RWPE2 (cell line): ENCODE measurements around the gene GSK3B.

ENCODE experiments used
- ATAC-seq: fragments of 200-7000 bp; cut with Tn5 transposase; 3 replicates; pipeline ENCODE4 v1.9.1; 2021; ENCODE audit warnings: low read depth
- DNase-seq: peaks from one replicate; pipeline ENCODE4 v3.0.0-alpha.2; 2020; ENCODE audit warnings: low spot score
- H3K27ac ChIP-seq: fragments of 450-650 bp; 2 replicates; pipeline ENCODE4 v1.5.1; 2017; ENCODE audit warnings: mild to moderate bottlenecking; ENCODE audit not compliant: poor library complexity, severe bottlenecking
- H3K27me3 ChIP-seq: fragments of 250-450 bp; sonication (Bioruptor Pico); 2 replicates; pipeline ENCODE4 v1.5.1; 2021; ENCODE audit warnings: mild to moderate bottlenecking, moderate library complexity; ENCODE audit not compliant: insufficient read depth, poor library complexity, severe bottlenecking
- H3K36me3 ChIP-seq: fragments of 250-450 bp; sonication (Bioruptor Pico); 2 replicates; pipeline ENCODE4 v1.5.1; 2020; ENCODE audit warnings: low read depth, mild to moderate bottlenecking, moderate library complexity
- H3K4me1 ChIP-seq: fragments of 250-450 bp; sonication (Bioruptor Pico); 2 replicates; pipeline ENCODE4 v1.5.1; 2021; ENCODE audit warnings: mild to moderate bottlenecking, moderate library complexity; ENCODE audit not compliant: insufficient read depth, poor library complexity, severe bottlenecking
- H3K4me3 ChIP-seq: fragments of 250-450 bp; sonication (Bioruptor Pico); 2 replicates; pipeline ENCODE4 v1.5.1; 2021; ENCODE audit warnings: mild to moderate bottlenecking, moderate library complexity; ENCODE audit not compliant: severe bottlenecking
- H3K9me3 ChIP-seq: fragments of 250-450 bp; sonication (Bioruptor Pico); 2 replicates; pipeline ENCODE4 v1.5.1; 2021; ENCODE audit warnings: mild to moderate bottlenecking, moderate library complexity; ENCODE audit not compliant: severe bottlenecking
- TF ChIP-seq, protein P1 (sequence below): fragments of 450-650 bp; IDR thresholded peaks from one replicate; pipeline ENCODE4 v1.5.1; 2017; ENCODE audit warnings: mild to moderate bottlenecking, moderate library complexity; ENCODE audit not compliant: poor library complexity, severe bottlenecking

Gene GSK3B

DNA sequence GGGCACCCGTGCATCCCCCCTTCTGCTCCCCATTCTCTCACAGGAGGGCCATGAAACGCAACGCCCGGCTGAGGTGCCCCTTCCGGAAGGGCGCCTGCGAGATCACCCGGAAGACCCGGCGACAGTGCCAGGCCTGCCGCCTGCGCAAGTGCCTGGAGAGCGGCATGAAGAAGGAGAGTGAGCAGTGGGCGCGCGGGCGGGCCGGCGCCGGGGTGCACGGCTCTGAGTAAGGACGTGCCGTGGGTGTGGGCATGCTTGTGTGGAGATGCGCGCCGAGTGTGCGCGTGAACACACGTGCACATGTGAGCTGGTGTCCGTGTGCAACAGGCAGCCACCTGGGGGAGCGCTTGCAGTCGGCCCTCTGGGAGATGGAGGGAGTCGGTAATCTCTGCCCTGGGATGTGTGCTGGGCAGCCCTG, 284.2 kb downstream of the GSK3B start:
- Histone ChIP-seq H3K27ac (no peak overlapping the region), H3K36me3 (no peaks in the 10 kb centered on the region), H3K4me1 (no peaks in the 10 kb centered on the region), H3K27me3 (no peaks in the 10 kb centered on the region), H3K9me3 (no peaks in the 10 kb centered on the region), H3K4me3 (no peak overlapping the region)
- ATAC-seq: peak; percentile 46
- DNase-seq: no peak
- TF ChIP-seq, protein P1, sequence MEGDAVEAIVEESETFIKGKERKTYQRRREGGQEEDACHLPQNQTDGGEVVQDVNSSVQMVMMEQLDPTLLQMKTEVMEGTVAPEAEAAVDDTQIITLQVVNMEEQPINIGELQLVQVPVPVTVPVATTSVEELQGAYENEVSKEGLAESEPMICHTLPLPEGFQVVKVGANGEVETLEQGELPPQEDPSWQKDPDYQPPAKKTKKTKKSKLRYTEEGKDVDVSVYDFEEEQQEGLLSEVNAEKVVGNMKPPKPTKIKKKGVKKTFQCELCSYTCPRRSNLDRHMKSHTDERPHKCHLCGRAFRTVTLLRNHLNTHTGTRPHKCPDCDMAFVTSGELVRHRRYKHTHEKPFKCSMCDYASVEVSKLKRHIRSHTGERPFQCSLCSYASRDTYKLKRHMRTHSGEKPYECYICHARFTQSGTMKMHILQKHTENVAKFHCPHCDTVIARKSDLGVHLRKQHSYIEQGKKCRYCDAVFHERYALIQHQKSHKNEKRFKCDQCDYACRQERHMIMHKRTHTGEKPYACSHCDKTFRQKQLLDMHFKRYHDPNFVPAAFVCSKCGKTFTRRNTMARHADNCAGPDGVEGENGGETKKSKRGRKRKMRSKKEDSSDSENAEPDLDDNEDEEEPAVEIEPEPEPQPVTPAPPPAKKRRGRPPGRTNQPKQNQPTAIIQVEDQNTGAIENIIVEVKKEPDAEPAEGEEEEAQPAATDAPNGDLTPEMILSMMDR: no peak

DNA sequence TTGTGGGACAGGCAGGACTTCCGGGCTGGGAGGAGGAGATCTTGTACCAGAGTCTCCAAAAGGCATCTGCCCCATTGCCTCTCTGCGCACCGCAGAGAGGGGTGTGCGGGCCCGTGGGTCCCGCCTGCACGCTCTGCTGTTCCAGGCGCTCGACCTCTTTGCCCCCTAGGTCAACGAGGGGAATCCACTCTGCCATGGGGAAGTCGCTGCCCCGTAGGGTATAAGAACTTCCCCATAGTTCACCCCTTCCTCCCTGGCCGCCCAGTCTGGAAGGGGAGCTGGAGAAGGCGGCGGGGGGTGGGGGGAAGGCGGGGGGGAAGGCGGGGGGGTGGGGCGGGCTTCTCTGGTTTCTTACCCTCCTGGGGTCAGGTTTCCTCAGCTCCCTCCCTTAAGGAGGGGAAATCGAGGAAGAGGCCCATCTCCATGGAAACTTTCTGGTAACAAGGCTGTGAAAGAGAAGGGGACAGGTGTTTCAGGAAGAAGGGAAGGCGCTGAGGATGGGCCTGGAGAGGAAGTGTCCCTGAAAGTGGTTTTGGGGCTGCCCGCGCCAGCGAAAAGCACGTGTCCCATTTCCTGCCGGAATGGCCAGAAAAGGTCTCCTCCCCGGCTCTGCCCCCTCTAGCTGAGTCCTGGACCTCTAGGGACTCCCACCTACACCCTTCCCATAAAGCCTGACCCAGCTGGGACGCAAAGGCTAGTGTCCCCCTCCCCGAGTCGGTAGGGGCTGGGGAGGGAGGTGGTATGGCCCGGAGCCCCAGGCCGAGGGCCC, 284.8 kb downstream of the GSK3B start:
- ATAC-seq (no peak), DNase-seq (no peak)
- no peaks in the 10 kb centered on the region for H3K36me3 ChIP-seq
- no peak overlapping the region for H3K4me3 ChIP-seq
- H3K27me3 ChIP-seq: no peaks in the 10 kb centered on the region
- H3K4me1 ChIP-seq: no peaks in the 10 kb centered on the region
- H3K27ac ChIP-seq: no peak overlapping the region
- TF ChIP-seq, protein P1: no peak
- H3K9me3 ChIP-seq: no peaks in the 10 kb centered on the region

GRCh38 chr3:119808843-119809242, 285.4 kb downstream of the GSK3B start:
- H3K27me3 ChIP-seq: no peaks in the 10 kb centered on the region
- no peaks in the 10 kb centered on the region for H3K4me1 ChIP-seq
- H3K36me3 ChIP-seq: no peaks in the 10 kb centered on the region
- no peak overlapping the region for H3K4me3 ChIP-seq
- TF ChIP-seq, protein P1: no peak
- no peaks in the 10 kb centered on the region for H3K9me3 ChIP-seq
- no peak overlapping the region for H3K27ac ChIP-seq
- no peak for DNase-seq
- no peak for ATAC-seq

DNA sequence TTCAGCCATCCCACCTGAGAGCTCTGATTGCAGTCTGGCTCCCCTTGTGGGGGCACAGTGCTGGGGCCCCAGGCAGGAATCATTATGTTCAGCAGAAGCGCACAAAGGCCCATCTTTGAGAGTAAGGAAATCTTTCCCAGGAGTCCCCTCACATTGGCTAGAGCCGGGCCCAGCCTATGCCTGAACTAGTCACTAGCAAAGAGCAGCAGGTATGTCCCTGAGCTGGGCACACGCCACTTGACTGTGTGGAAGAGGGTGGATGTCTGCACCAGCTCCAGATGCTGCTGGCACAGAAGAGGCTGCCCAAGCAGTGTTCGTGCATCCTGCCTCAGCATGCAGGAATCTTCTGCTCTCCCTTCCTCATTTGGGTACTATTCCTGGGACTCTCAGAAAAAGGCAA, 286.0 kb downstream of the GSK3B start:
- H3K9me3 ChIP-seq: no peaks in the 10 kb centered on the region
- no peak overlapping the region for H3K4me3 ChIP-seq
- H3K4me1 ChIP-seq: no peaks in the 10 kb centered on the region
- DNase-seq (no peak), ATAC-seq (no peak)
- no peaks in the 10 kb centered on the region for H3K27me3 ChIP-seq
- no peaks in the 10 kb centered on the region for H3K36me3 ChIP-seq
- no peak overlapping the region for H3K27ac ChIP-seq
- TF ChIP-seq, protein P1: no peak

DNA sequence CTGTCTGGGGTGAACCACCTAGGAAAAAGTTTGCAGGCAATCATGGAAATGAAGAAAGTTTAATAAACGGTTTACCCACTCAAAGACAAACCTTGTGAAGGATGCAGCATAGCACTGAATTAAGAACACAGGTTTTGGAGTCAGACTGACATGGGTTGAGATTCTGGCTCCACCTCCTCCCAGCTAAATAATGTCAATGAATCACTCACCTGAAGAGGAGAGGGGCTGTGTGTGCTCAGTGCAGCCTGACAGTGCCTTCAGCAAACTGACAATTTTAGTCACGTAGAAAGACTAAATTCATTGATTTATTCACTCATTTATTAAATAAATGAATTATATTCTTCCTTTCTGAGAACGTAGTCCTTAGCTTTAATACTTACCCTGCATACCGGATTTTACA, 293.4 kb downstream of the GSK3B start:
- no peaks in the 10 kb centered on the region for H3K27me3 ChIP-seq
- no peaks in the 10 kb centered on the region for H3K4me1 ChIP-seq
- TF ChIP-seq, protein P1: no peak
- H3K27ac ChIP-seq: no peak overlapping the region
- H3K36me3 ChIP-seq: no peaks in the 10 kb centered on the region
- ATAC-seq (peak; percentile 51; the same call in 2 of the 3 replicates), DNase-seq (no peak)
- H3K4me3 ChIP-seq: no peak overlapping the region
- no peaks in the 10 kb centered on the region for H3K9me3 ChIP-seq
